C4-2B (cell line): ENCODE results near the gene KSR2.

Source experiments
- ZFX ChIP-seq: fragments of 450-650 bp; IDR thresholded peaks from 2 replicates; pipeline ENCODE4 v1.6.1; 2017
- TF ChIP-seq, protein P1 (sequence below): fragments of 450-650 bp; conservative IDR thresholded peaks from 2 replicates; pipeline ENCODE4 v1.5.1; 2017; ENCODE audit warnings: mild to moderate bottlenecking

DNA sequence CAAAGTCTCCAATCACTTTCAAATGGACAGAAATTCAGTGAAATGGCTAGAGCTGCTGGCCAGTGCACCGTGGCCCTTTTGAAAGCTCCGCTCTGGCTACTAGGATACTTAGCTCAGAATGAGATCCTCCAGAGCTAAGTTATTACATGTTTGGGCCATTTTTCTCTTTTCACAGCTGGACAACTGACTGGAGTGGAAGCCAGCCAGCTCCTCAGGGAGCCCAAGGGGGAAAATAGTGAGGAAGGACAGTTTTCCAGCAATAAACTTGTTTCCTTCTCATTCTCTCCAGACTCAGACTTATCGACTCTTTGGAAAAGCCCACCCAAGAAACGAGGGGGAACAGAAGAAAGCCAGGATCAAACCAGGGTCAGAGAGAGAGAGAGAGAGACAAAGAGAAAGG lies 266.0 kb downstream of the KSR2 start:
- TF ChIP-seq, protein P1, sequence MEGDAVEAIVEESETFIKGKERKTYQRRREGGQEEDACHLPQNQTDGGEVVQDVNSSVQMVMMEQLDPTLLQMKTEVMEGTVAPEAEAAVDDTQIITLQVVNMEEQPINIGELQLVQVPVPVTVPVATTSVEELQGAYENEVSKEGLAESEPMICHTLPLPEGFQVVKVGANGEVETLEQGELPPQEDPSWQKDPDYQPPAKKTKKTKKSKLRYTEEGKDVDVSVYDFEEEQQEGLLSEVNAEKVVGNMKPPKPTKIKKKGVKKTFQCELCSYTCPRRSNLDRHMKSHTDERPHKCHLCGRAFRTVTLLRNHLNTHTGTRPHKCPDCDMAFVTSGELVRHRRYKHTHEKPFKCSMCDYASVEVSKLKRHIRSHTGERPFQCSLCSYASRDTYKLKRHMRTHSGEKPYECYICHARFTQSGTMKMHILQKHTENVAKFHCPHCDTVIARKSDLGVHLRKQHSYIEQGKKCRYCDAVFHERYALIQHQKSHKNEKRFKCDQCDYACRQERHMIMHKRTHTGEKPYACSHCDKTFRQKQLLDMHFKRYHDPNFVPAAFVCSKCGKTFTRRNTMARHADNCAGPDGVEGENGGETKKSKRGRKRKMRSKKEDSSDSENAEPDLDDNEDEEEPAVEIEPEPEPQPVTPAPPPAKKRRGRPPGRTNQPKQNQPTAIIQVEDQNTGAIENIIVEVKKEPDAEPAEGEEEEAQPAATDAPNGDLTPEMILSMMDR: no peak
- no peak for TF ChIP-seq ZFX
